WTC11 (cell line): ENCODE data around the gene XIRP2. TPM values are rescaled to one million over a fixed set of nuclear protein-coding genes. Genes with fewer than 3 reads are reported as not detected.

Experiments
- ATAC-seq: fragments of 200-7000 bp; cut with Tn5 transposase; 2 replicates; pipeline ENCODE4 v1.10.0; 2021; ENCODE audit warnings: mild to moderate bottlenecking, moderate library complexity
- CTCF ChIA-PET: fragments of 300-600 bp; sonication (Branson Sonifier 250); formaldehyde crosslinking; loops from one replicate; lab custom pipeline; 2021; ENCODE audit warnings: antibody characterized with exemption; lab: Charles Lee
- POLR2A ChIA-PET: fragments of 350-600 bp; sonication (Branson Sonifier 250); formaldehyde crosslinking; loops from one replicate; lab custom pipeline; 2021; ENCODE audit warnings: antibody characterized with exemption; lab: Charles Lee
- DNase-seq: peaks from one replicate; pipeline ENCODE4 v3.0.0; 2021; ENCODE audit warnings: low spot score
- H3K27ac Mint-ChIP-seq: 2 replicates; pipeline ENCODE4 v1.8.0; 2021; ENCODE audit warnings: mixed read lengths
- H3K27me3 Mint-ChIP-seq: 2 replicates; pipeline ENCODE4 v1.8.0; 2021; ENCODE audit warnings: low read depth, mild to moderate bottlenecking, moderate library complexity, mixed read lengths
- H3K36me3 Mint-ChIP-seq: 2 replicates; pipeline ENCODE4 v1.8.0; 2021; ENCODE audit warnings: mixed read lengths
- H3K4me1 Mint-ChIP-seq: 2 replicates; pipeline ENCODE4 v1.8.0; 2022; ENCODE audit warnings: mixed read lengths
- H3K4me3 Mint-ChIP-seq: 2 replicates; pipeline ENCODE4 v1.8.0; 2021; ENCODE audit warnings: mild to moderate bottlenecking, moderate library complexity, mixed read lengths
- H3K9me3 Mint-ChIP-seq: 2 replicates; pipeline ENCODE4 v1.8.0; 2021; ENCODE audit warnings: mixed read lengths
- ATF6 ChIP-seq: sonication (generic); formaldehyde crosslinking; IDR thresholded peaks from 2 replicates; pipeline ENCODE4 v1.8.1; 2023; ENCODE audit warnings: mild to moderate bottlenecking, missing genetic modification reagents
- CREM ChIP-seq: sonication (generic); formaldehyde crosslinking; IDR thresholded peaks from 2 replicates; pipeline ENCODE4 v1.8.1; 2022; ENCODE audit warnings: mild to moderate bottlenecking, missing genetic modification reagents, moderate library complexity
- ELF4 ChIP-seq: sonication (generic); formaldehyde crosslinking; IDR thresholded peaks from 2 replicates; pipeline ENCODE4 v1.8.1; 2022; ENCODE audit warnings: low read depth, mild to moderate bottlenecking, moderate library complexity, missing genetic modification reagents
- IRF2 ChIP-seq: sonication (generic); formaldehyde crosslinking; IDR thresholded peaks from 2 replicates; pipeline ENCODE4 v1.8.0; 2022; ENCODE audit warnings: low read depth, missing genetic modification reagents, borderline replicate concordance
- MLX ChIP-seq: sonication (generic); formaldehyde crosslinking; IDR thresholded peaks from 2 replicates; pipeline ENCODE4 v1.8.1; 2023; ENCODE audit warnings: mild to moderate bottlenecking, missing genetic modification reagents, moderate library complexity
- NFE2L1 ChIP-seq: sonication (generic); formaldehyde crosslinking; IDR thresholded peaks from 2 replicates; pipeline ENCODE4 v1.8.1; 2023; ENCODE audit warnings: missing genetic modification reagents
- NR1H2 ChIP-seq: sonication (generic); formaldehyde crosslinking; IDR thresholded peaks from 2 replicates; pipeline ENCODE4 v1.9.0; 2021; ENCODE audit warnings: mild to moderate bottlenecking, moderate library complexity, missing genetic modification reagents
- OVOL2 ChIP-seq: fragments of 250-450 bp; sonication (Bioruptor Pico); IDR thresholded peaks from 2 replicates; pipeline ENCODE4 v1.9.0; 2021; ENCODE audit warnings: mild to moderate bottlenecking, borderline replicate concordance
- PRRX2 ChIP-seq: fragments of 250-450 bp; sonication (Bioruptor Pico); IDR thresholded peaks from 2 replicates; pipeline ENCODE4 v1.8.0; 2021; ENCODE audit warnings: mild to moderate bottlenecking
- SMAD3 ChIP-seq: sonication (generic); formaldehyde crosslinking; IDR thresholded peaks from 2 replicates; pipeline ENCODE4 v1.8.0; 2022; ENCODE audit warnings: missing genetic modification reagents, mild to moderate bottlenecking, borderline replicate concordance
- USF2 ChIP-seq: sonication (generic); formaldehyde crosslinking; IDR thresholded peaks from 2 replicates; pipeline ENCODE4 v1.8.1; 2023; ENCODE audit warnings: mild to moderate bottlenecking, missing genetic modification reagents, moderate library complexity
- ZNF138 ChIP-seq: sonication (generic); formaldehyde crosslinking; conservative IDR thresholded peaks from 2 replicates; pipeline ENCODE4 v1.8.1; 2022; ENCODE audit warnings: mild to moderate bottlenecking, moderate library complexity, missing genetic modification reagents
- ZNF219 ChIP-seq: sonication (generic); formaldehyde crosslinking; IDR thresholded peaks from 2 replicates; pipeline ENCODE4 v1.8.0; 2023; ENCODE audit warnings: missing genetic modification reagents, mild to moderate bottlenecking, borderline replicate concordance
- ZNF416 ChIP-seq: fragments of 250-450 bp; sonication (Bioruptor Pico); IDR thresholded peaks from 2 replicates; pipeline ENCODE4 v1.9.0; 2021; ENCODE audit warnings: mild to moderate bottlenecking, inconsistent platforms
- ZNF423 ChIP-seq: fragments of 250-450 bp; sonication (Bioruptor Pico); IDR thresholded peaks from 2 replicates; pipeline ENCODE4 v2.1.2; 2022; ENCODE audit warnings: mild to moderate bottlenecking, moderate library complexity
- ZNF671 ChIP-seq: fragments of 250-450 bp; sonication (Bioruptor Pico); IDR thresholded peaks from 2 replicates; pipeline ENCODE4 v1.8.0; 2021; ENCODE audit warnings: mild to moderate bottlenecking
- total RNA-seq: library from RNA; stranded (reverse); gene quantifications from 3 replicates; pipeline ENCODE4 v1.2.3, GENCODE V29; 2021
- TF ChIP-seq, protein P1 (sequence below): sonication (generic); formaldehyde crosslinking; IDR thresholded peaks from 2 replicates; pipeline ENCODE4 v1.8.0; 2022; ENCODE audit warnings: mild to moderate bottlenecking, missing genetic modification reagents
- TF ChIP-seq, protein P2 (sequence below): sonication (generic); formaldehyde crosslinking; IDR thresholded peaks from 2 replicates; pipeline ENCODE4 v1.8.1; 2022; ENCODE audit warnings: mild to moderate bottlenecking, moderate library complexity, missing genetic modification reagents
- TF ChIP-seq, protein P3 (sequence below): fragments of 250-450 bp; sonication (Bioruptor Pico); IDR thresholded peaks from 2 replicates; pipeline ENCODE4 v1.9.0; 2021; ENCODE audit warnings: mild to moderate bottlenecking
- TF ChIP-seq, protein P4 (sequence below): sonication (generic); formaldehyde crosslinking; IDR thresholded peaks from 2 replicates; pipeline ENCODE4 v1.8.0; 2023; ENCODE audit warnings: missing genetic modification reagents

Gene XIRP2
- total RNA-seq, 1 experiment from 2014 or later = 0.87 TPM

DNA sequence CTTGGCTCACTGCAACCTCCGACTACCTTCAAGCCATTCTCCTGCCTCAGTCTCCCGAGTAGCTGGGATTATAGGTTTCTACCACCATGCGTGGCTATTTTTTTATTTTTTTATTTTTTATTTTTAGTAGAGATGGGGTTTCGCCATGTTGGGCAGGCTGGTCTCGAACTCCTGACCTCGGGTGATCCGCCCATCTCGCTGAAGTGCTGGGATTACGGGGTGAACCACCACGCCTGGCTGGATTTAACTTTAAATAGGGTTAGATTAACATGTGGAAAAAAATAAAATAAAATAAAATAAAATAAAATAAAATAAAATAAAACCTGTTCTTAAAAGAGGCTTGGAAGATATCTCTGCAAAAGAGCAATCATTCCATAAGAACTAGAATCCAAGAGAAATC is 170.9 kb downstream of the XIRP2 start:
- ChIA-PET POLR2A (no interaction called here), CTCF (no interaction called here)
- H3K9me3 Mint-ChIP-seq = no peaks in the 10 kb centered on the region
- H3K36me3 Mint-ChIP-seq = no peaks in the 10 kb centered on the region
- no peak overlapping the region for H3K27ac Mint-ChIP-seq
- ATAC-seq (no peak), DNase-seq (no peak)
- TF ChIP-seq CREM (CRISPR knock-in tag) (no peak), ZNF219 (no peak), ZNF138 (CRISPR knock-in tag) (no peak), NR1H2 (CRISPR knock-in tag) (no peak), OVOL2 (CRISPR knock-in tag) (no peak), USF2 (CRISPR knock-in tag) (no peak), ZNF671 (CRISPR knock-in tag) (no peak), NFE2L1 (CRISPR knock-in tag) (no peak), ELF4 (no peak), IRF2 (CRISPR knock-in tag) (no peak), PRRX2 (CRISPR knock-in tag) (no peak), ATF6 (CRISPR knock-in tag) (no peak), ZNF416 (CRISPR knock-in tag) (no peak), ZNF423 (CRISPR knock-in tag) (no peak), MLX (CRISPR knock-in tag) (no peak), SMAD3 (no peak)
- TF ChIP-seq, protein P1, sequence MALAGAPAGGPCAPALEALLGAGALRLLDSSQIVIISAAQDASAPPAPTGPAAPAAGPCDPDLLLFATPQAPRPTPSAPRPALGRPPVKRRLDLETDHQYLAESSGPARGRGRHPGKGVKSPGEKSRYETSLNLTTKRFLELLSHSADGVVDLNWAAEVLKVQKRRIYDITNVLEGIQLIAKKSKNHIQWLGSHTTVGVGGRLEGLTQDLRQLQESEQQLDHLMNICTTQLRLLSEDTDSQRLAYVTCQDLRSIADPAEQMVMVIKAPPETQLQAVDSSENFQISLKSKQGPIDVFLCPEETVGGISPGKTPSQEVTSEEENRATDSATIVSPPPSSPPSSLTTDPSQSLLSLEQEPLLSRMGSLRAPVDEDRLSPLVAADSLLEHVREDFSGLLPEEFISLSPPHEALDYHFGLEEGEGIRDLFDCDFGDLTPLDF (CRISPR knock-in tag) = no peak
- TF ChIP-seq, protein P2, sequence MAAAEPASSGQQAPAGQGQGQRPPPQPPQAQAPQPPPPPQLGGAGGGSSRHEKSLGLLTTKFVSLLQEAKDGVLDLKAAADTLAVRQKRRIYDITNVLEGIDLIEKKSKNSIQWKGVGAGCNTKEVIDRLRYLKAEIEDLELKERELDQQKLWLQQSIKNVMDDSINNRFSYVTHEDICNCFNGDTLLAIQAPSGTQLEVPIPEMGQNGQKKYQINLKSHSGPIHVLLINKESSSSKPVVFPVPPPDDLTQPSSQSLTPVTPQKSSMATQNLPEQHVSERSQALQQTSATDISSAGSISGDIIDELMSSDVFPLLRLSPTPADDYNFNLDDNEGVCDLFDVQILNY (CRISPR knock-in tag) = no peak
- TF ChIP-seq, protein P3, sequence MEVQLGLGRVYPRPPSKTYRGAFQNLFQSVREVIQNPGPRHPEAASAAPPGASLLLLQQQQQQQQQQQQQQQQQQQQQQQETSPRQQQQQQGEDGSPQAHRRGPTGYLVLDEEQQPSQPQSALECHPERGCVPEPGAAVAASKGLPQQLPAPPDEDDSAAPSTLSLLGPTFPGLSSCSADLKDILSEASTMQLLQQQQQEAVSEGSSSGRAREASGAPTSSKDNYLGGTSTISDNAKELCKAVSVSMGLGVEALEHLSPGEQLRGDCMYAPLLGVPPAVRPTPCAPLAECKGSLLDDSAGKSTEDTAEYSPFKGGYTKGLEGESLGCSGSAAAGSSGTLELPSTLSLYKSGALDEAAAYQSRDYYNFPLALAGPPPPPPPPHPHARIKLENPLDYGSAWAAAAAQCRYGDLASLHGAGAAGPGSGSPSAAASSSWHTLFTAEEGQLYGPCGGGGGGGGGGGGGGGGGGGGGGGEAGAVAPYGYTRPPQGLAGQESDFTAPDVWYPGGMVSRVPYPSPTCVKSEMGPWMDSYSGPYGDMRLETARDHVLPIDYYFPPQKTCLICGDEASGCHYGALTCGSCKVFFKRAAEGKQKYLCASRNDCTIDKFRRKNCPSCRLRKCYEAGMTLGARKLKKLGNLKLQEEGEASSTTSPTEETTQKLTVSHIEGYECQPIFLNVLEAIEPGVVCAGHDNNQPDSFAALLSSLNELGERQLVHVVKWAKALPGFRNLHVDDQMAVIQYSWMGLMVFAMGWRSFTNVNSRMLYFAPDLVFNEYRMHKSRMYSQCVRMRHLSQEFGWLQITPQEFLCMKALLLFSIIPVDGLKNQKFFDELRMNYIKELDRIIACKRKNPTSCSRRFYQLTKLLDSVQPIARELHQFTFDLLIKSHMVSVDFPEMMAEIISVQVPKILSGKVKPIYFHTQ (CRISPR knock-in tag) = no peak
- TF ChIP-seq, protein P4, sequence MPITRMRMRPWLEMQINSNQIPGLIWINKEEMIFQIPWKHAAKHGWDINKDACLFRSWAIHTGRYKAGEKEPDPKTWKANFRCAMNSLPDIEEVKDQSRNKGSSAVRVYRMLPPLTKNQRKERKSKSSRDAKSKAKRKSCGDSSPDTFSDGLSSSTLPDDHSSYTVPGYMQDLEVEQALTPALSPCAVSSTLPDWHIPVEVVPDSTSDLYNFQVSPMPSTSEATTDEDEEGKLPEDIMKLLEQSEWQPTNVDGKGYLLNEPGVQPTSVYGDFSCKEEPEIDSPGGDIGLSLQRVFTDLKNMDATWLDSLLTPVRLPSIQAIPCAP (CRISPR knock-in tag) = no peak
- no peaks in the 10 kb centered on the region for H3K27me3 Mint-ChIP-seq
- H3K4me1 Mint-ChIP-seq = no peaks in the 10 kb centered on the region
- no peak overlapping the region for H3K4me3 Mint-ChIP-seq
